K562 (cell line): Measurements from ENCODE around the gene ADAMTSL3.

ENCODE experiments used
- ARHGAP35 ChIP-seq: fragments of 450-650 bp; IDR thresholded peaks from 2 replicates; pipeline ENCODE4 v1.6.1; 2018; ENCODE audit not compliant: partially characterized antibody
- BRD4 ChIP-seq: fragments of 200-600 bp; sonication (generic); IDR thresholded peaks from 2 replicates; pipeline ENCODE4 v1.6.1; 2017; ENCODE audit warnings: inconsistent platforms
- EP300 ChIP-seq: IDR thresholded peaks from 2 replicates; pipeline ENCODE4 v1.6.1; 2012; ENCODE audit warnings: low read length, improper control_type of control experiment
- ERF ChIP-seq: fragments of 450-650 bp; formaldehyde crosslinking; IDR thresholded peaks from 2 replicates; pipeline ENCODE4 v1.4.0; 2020; ENCODE audit warnings: mild to moderate bottlenecking, mixed read lengths
- EZH2 ChIP-seq: IDR thresholded peaks from 2 replicates; pipeline ENCODE4 v1.6.1; 2012; ENCODE audit warnings: low read depth, mild to moderate bottlenecking, inconsistent platforms, low read length, borderline replicate concordance
- FIP1L1 ChIP-seq: fragments of 200-400 bp; formaldehyde crosslinking; IDR thresholded peaks from 2 replicates; pipeline ENCODE4 v1.6.1; 2018; ENCODE audit warnings: mild to moderate bottlenecking, low read depth, low read length; ENCODE audit not compliant: poor library complexity, severe bottlenecking
- FOS ChIP-seq: IDR thresholded peaks from 3 replicates; pipeline ENCODE4 v1.6.1; 2011; ENCODE audit not compliant: insufficient read length; ENCODE audit errors: extremely low read depth
- HDAC6 ChIP-seq: IDR thresholded peaks from 2 replicates; pipeline ENCODE4 v1.6.1; 2012; ENCODE audit warnings: low read depth, mild to moderate bottlenecking, control low read depth, inconsistent platforms, low read length, moderate library complexity
- PCBP2 ChIP-seq: fragments of 200-400 bp; formaldehyde crosslinking; IDR thresholded peaks from 2 replicates; pipeline ENCODE4 v1.6.1; 2018; ENCODE audit warnings: low read length, low read depth, mild to moderate bottlenecking, moderate library complexity; ENCODE audit not compliant: poor library complexity, severe bottlenecking
- RAD21 ChIP-seq, 2 experiments: fragments of 250-450 bp in 1 of 2; fragments of 450-650 bp in 1 of 2; sonication (Bioruptor Pico) in 1 of 2; formaldehyde crosslinking in 1 of 2; IDR thresholded peaks in 1 of 2; conservative IDR thresholded peaks in 1 of 2; 2 replicates each; pipeline versions ENCODE4 v1.4.0 to v1.8.0; 2020 to 2022; ENCODE audit warnings: mild to moderate bottlenecking in 2 of 2, moderate library complexity in 1 of 2
- ZNF699 ChIP-seq: fragments of 250-450 bp; sonication (Bioruptor Pico); IDR thresholded peaks from 2 replicates; pipeline ENCODE4 v1.8.0; 2021; ENCODE audit warnings: mild to moderate bottlenecking, moderate library complexity; ENCODE audit not compliant: insufficient replicate concordance
- TF ChIP-seq, protein P1 (sequence below): fragments of 450-650 bp; formaldehyde crosslinking; IDR thresholded peaks from 2 replicates; pipeline ENCODE4 v1.4.0; 2022; ENCODE audit warnings: missing genetic modification characterization
- TF ChIP-seq, protein P2 (sequence below), 3 experiments: IDR thresholded peaks in 2 of 3; conservative IDR thresholded peaks in 1 of 3; 2 replicates each; pipeline ENCODE4 v1.5.1; 2011 to 2012; ENCODE audit warnings: low read length in 3 of 3, mild to moderate bottlenecking in 3 of 3, control low read depth in 2 of 3, improper control_type of control experiment in 1 of 3, inconsistent platforms in 1 of 3, low read depth in 1 of 3, mixed read lengths in 1 of 3, moderate library complexity in 1 of 3; ENCODE audit not compliant: insufficient read depth in 2 of 3

GRCh38 chr15:83734487-83734886, 80.6 kb downstream of the ADAMTSL3 start:
- TF ChIP-seq EP300 (no peak), FIP1L1 (no peak), ERF (CRISPR knock-in tag) (no peak), BRD4 (no peak), ZNF699 (CRISPR knock-in tag) (no peak), ARHGAP35 (no peak), HDAC6 (no peak), PCBP2 (no peak), RAD21 (CRISPR knock-in tag; conservative IDR thresholded peaks at IDR 0.05 in 1 of 2, IDR thresholded peaks at IDR 0.05 in 1 of 2) (peak in 1 of 2 experiments; percentile 16; a peak in 1 of 4 replicates), FOS (no peak), EZH2 (no peak)
- TF ChIP-seq, protein P1, sequence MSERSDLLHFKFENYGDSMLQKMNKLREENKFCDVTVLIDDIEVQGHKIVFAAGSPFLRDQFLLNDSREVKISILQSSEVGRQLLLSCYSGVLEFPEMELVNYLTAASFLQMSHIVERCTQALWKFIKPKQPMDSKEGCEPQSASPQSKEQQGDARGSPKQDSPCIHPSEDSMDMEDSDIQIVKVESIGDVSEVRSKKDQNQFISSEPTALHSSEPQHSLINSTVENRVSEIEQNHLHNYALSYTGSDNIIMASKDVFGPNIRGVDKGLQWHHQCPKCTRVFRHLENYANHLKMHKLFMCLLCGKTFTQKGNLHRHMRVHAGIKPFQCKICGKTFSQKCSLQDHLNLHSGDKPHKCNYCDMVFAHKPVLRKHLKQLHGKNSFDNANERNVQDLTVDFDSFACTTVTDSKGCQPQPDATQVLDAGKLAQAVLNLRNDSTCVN (CRISPR knock-in tag), result no peak
- TF ChIP-seq, protein P2, sequence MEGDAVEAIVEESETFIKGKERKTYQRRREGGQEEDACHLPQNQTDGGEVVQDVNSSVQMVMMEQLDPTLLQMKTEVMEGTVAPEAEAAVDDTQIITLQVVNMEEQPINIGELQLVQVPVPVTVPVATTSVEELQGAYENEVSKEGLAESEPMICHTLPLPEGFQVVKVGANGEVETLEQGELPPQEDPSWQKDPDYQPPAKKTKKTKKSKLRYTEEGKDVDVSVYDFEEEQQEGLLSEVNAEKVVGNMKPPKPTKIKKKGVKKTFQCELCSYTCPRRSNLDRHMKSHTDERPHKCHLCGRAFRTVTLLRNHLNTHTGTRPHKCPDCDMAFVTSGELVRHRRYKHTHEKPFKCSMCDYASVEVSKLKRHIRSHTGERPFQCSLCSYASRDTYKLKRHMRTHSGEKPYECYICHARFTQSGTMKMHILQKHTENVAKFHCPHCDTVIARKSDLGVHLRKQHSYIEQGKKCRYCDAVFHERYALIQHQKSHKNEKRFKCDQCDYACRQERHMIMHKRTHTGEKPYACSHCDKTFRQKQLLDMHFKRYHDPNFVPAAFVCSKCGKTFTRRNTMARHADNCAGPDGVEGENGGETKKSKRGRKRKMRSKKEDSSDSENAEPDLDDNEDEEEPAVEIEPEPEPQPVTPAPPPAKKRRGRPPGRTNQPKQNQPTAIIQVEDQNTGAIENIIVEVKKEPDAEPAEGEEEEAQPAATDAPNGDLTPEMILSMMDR (IDR thresholded peaks at IDR 0.05 in 2 of 3, conservative IDR thresholded peaks at IDR 0.05 in 1 of 3; ENCODE audit: insufficient read depth in 2 of 3, low read depth in 1 of 3, low read length in 3 of 3), result peak in 2 of 3 experiments; percentile 27 to 33; a peak in 2 of 6 replicates
